Liver (tissue), 9 donors: ENCODE measurements around the gene ARMC5. TPM values are rescaled to one million over a fixed set of nuclear protein-coding genes. Genes with fewer than 3 reads are reported as not detected.

ENCODE experiments used
- DNase-seq: peaks from one replicate; pipeline ENCODE4 v3.0.0-alpha.2; 2017; ENCODE audit warnings: low spot score
- H3K27ac ChIP-seq, 2 donors: one replicate each; pipeline ENCODE4 v1.7.0; 2013; ENCODE audit warnings: inconsistent platforms in 2 of 2, low read length in 2 of 2, control low read depth in 1 of 2, low read depth in 1 of 2, mild to moderate bottlenecking in 1 of 2
- H3K27me3 ChIP-seq, 4 donors: one replicate each; pipeline versions ENCODE4 v1.6.1 to v1.7.0; 2013; ENCODE audit warnings: low read length in 3 of 4, inconsistent platforms in 1 of 4, mild to moderate bottlenecking in 1 of 4, moderate library complexity in 1 of 4; ENCODE audit not compliant: control insufficient read depth in 4 of 4, insufficient read depth in 4 of 4
- H3K36me3 ChIP-seq, 4 donors: one replicate each; pipeline versions ENCODE4 v1.6.1 to v1.7.0; 2013; ENCODE audit warnings: low read length in 3 of 4, mild to moderate bottlenecking in 3 of 4, low read depth in 1 of 4, moderate library complexity in 1 of 4; ENCODE audit not compliant: control insufficient read depth in 4 of 4, insufficient read depth in 3 of 4
- H3K4me1 ChIP-seq, 4 donors: one replicate each; pipeline versions ENCODE4 v1.6.1 to v1.7.0; 2013; ENCODE audit warnings: low read length in 3 of 4, mild to moderate bottlenecking in 3 of 4, moderate library complexity in 1 of 4; ENCODE audit not compliant: control insufficient read depth in 4 of 4, insufficient read depth in 4 of 4
- H3K4me3 ChIP-seq, 3 donors: one replicate each; pipeline versions ENCODE4 v1.6.1 to v1.7.0; 2013; ENCODE audit warnings: low read length in 3 of 3, control low read depth in 1 of 3, low read depth in 1 of 3, mild to moderate bottlenecking in 1 of 3
- H3K9ac ChIP-seq, 2 donors: one replicate each; pipeline ENCODE4 v1.7.0; 2013; ENCODE audit warnings: low read length in 2 of 2, mild to moderate bottlenecking in 2 of 2, moderate library complexity in 2 of 2, control low read depth in 1 of 2, low read depth in 1 of 2
- H3K9me3 ChIP-seq, 4 donors: one replicate each; pipeline versions ENCODE4 v1.6.1 to v1.7.0; 2013; ENCODE audit warnings: low read length in 3 of 4; ENCODE audit not compliant: control insufficient read depth in 4 of 4
- EGR1 ChIP-seq, 2 donors: IDR thresholded peaks; 2 replicates each; pipeline ENCODE4 v1.6.1; 2016 to 2018; ENCODE audit warnings: antibody characterized with exemption in 2 of 2, low read depth in 2 of 2
- FOXA1 ChIP-seq: IDR thresholded peaks from 2 replicates; pipeline ENCODE4 v1.6.1; 2016; ENCODE audit warnings: antibody characterized with exemption
- FOXA2 ChIP-seq: IDR thresholded peaks from 2 replicates; pipeline ENCODE4 v1.6.1; 2016; ENCODE audit warnings: antibody characterized with exemption
- GABPA ChIP-seq, 2 donors: IDR thresholded peaks in 1 of 2; conservative IDR thresholded peaks in 1 of 2; 2 replicates each; pipeline ENCODE4 v1.6.1; 2016; ENCODE audit warnings: antibody characterized with exemption in 2 of 2, mild to moderate bottlenecking in 1 of 2, moderate library complexity in 1 of 2
- HNF4A ChIP-seq, 2 donors: conservative IDR thresholded peaks; 2 replicates each; pipeline ENCODE4 v1.6.1; 2016; ENCODE audit warnings: antibody characterized with exemption in 2 of 2, mild to moderate bottlenecking in 2 of 2
- HNF4G ChIP-seq: IDR thresholded peaks from 2 replicates; pipeline ENCODE4 v1.6.1; 2016; ENCODE audit warnings: antibody characterized with exemption
- JUND ChIP-seq, 2 donors: IDR thresholded peaks; 2 replicates each; pipeline ENCODE4 v1.6.1; 2016; ENCODE audit warnings: antibody characterized with exemption in 2 of 2
- NR2F2 ChIP-seq: IDR thresholded peaks from 2 replicates; pipeline ENCODE4 v1.6.1; 2016; ENCODE audit warnings: antibody characterized with exemption
- RAD21 ChIP-seq, 2 donors: IDR thresholded peaks; 2 replicates each; pipeline ENCODE4 v1.6.1; 2016; ENCODE audit warnings: antibody characterized with exemption in 2 of 2, mild to moderate bottlenecking in 2 of 2
- RXRA ChIP-seq, 2 donors: IDR thresholded peaks; 2 replicates each; pipeline ENCODE4 v1.6.1; 2017 to 2018; ENCODE audit warnings: antibody characterized with exemption in 2 of 2, mild to moderate bottlenecking in 1 of 2
- SP1 ChIP-seq: IDR thresholded peaks from 2 replicates; pipeline ENCODE4 v1.6.1; 2018; ENCODE audit warnings: antibody characterized with exemption, mild to moderate bottlenecking
- TAF1 ChIP-seq: conservative IDR thresholded peaks from 2 replicates; pipeline ENCODE4 v1.6.1; 2016; ENCODE audit warnings: antibody characterized with exemption, mild to moderate bottlenecking
- ZBTB33 ChIP-seq: IDR thresholded peaks from 2 replicates; pipeline ENCODE4 v1.6.1; 2016; ENCODE audit warnings: antibody characterized with exemption
- WGBS: extraction: QIAGEN DNeasy Blood & Tissue Kit; methylation state at CpG from one replicate; pipeline ENCODE4 v1.1.7; 2013; 5-methylcytosine and 5-hydroxymethylcytosine counted together
- polyA plus RNA-seq, 2 donors: library from polyadenylated mRNA; stranded (reverse) in 1 of 2; unstranded in 1 of 2; fragments of 200-250 nt in 1 of 2; fragments of >200 nt in 1 of 2; fragmentation: Nextera tagmentation in 1 of 2; extraction: Ambion mirVana in 1 of 2; gene quantifications; one replicate each; pipeline versions ENCODE4 v1.2.1 to v1.2.3, GENCODE V29; 2013 to 2015
- total RNA-seq, 2 donors: library from RNA; depleted of rRNA; stranded (reverse); fragments of >200 nt; gene quantifications; one replicate each; pipeline ENCODE4 v1.2.3, GENCODE V29; 2014
- TF ChIP-seq, protein P1 (sequence below): IDR thresholded peaks from 2 replicates; pipeline ENCODE4 v1.6.1; 2016; ENCODE audit warnings: antibody characterized with exemption, mild to moderate bottlenecking
- TF ChIP-seq, protein P2 (sequence below): IDR thresholded peaks from 2 replicates; pipeline ENCODE4 v1.6.1; 2016; ENCODE audit warnings: antibody characterized with exemption
- TF ChIP-seq, protein P3 (sequence below): fragments of 150-350 bp; IDR thresholded peaks from 2 replicates; pipeline ENCODE4 v1.5.1; 2017; ENCODE audit warnings: improper control_type of control experiment, low read depth, low read length; ENCODE audit not compliant: missing input control
- donor health status: healthy.
- donor health status: healthy.
- donor health status: healthy.
- donor health status: healthy.
- donor health status: healthy.

ARMC5 gene
- total and polyA plus RNA-seq, 4 donors, result 5.4 to 13.3 (median 11.4) TPM

GRCh38 chr16:31412750-31413149, 46.6 kb upstream of the ARMC5 start:
- H3K9ac ChIP-seq, result no peak overlapping the region
- no peaks in the 10 kb centered on the region for H3K9me3 ChIP-seq
- WGBS, result 90% methylated on average over 10 of the region's 10 CpGs
- no peak overlapping the region for H3K4me3 ChIP-seq
- no peak for DNase-seq
- no peaks in the 10 kb centered on the region for H3K4me1 ChIP-seq
- no peak overlapping the region for H3K27ac ChIP-seq
- H3K27me3 ChIP-seq, result no peaks in the 10 kb centered on the region
- H3K36me3 ChIP-seq, result no peaks in the 10 kb centered on the region
- TF ChIP-seq, protein P1, sequence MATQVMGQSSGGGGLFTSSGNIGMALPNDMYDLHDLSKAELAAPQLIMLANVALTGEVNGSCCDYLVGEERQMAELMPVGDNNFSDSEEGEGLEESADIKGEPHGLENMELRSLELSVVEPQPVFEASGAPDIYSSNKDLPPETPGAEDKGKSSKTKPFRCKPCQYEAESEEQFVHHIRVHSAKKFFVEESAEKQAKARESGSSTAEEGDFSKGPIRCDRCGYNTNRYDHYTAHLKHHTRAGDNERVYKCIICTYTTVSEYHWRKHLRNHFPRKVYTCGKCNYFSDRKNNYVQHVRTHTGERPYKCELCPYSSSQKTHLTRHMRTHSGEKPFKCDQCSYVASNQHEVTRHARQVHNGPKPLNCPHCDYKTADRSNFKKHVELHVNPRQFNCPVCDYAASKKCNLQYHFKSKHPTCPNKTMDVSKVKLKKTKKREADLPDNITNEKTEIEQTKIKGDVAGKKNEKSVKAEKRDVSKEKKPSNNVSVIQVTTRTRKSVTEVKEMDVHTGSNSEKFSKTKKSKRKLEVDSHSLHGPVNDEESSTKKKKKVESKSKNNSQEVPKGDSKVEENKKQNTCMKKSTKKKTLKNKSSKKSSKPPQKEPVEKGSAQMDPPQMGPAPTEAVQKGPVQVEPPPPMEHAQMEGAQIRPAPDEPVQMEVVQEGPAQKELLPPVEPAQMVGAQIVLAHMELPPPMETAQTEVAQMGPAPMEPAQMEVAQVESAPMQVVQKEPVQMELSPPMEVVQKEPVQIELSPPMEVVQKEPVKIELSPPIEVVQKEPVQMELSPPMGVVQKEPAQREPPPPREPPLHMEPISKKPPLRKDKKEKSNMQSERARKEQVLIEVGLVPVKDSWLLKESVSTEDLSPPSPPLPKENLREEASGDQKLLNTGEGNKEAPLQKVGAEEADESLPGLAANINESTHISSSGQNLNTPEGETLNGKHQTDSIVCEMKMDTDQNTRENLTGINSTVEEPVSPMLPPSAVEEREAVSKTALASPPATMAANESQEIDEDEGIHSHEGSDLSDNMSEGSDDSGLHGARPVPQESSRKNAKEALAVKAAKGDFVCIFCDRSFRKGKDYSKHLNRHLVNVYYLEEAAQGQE, result no peak

DNA sequence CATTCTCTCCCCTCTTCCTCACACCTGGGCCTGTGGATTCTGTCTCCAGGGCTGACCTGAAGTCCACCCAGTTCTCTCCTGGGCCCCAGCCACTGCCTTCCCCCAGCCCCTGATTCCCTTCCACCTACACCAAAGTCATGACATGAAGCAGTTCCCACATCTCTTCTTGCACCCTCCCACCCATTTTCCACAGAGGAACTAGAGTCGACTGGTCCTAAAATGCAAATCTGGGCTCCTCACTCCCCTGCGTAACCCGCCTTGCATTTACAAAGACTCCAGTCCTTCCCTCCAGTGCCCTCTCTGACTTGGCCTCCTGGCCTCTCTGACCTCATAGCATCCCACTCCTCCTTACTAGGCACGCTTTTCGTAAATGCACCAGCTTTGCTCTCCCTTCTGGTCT, 45.9 kb upstream of the ARMC5 start:
- no peaks in the 10 kb centered on the region for H3K4me1 ChIP-seq
- H3K4me3 ChIP-seq, result no peak overlapping the region
- no peaks in the 10 kb centered on the region for H3K36me3 ChIP-seq
- H3K27ac ChIP-seq, result no peak overlapping the region
- TF ChIP-seq HNF4A (conservative IDR thresholded peaks at IDR 0.05), result no peak
- TF ChIP-seq, protein P1, result no peak
- TF ChIP-seq ZBTB33, result no peak
- TF ChIP-seq HNF4G, result no peak
- TF ChIP-seq RAD21 (IDR thresholded peaks at IDR 0.05), result no peak
- TF ChIP-seq NR2F2, result no peak
- no peak for TF ChIP-seq TAF1
- TF ChIP-seq EGR1 (IDR thresholded peaks at IDR 0.05; ENCODE audit: low read depth in 2 of 2), result no peak
- TF ChIP-seq, protein P2, sequence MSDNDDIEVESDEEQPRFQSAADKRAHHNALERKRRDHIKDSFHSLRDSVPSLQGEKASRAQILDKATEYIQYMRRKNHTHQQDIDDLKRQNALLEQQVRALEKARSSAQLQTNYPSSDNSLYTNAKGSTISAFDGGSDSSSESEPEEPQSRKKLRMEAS, result no peak
- TF ChIP-seq, protein P3, sequence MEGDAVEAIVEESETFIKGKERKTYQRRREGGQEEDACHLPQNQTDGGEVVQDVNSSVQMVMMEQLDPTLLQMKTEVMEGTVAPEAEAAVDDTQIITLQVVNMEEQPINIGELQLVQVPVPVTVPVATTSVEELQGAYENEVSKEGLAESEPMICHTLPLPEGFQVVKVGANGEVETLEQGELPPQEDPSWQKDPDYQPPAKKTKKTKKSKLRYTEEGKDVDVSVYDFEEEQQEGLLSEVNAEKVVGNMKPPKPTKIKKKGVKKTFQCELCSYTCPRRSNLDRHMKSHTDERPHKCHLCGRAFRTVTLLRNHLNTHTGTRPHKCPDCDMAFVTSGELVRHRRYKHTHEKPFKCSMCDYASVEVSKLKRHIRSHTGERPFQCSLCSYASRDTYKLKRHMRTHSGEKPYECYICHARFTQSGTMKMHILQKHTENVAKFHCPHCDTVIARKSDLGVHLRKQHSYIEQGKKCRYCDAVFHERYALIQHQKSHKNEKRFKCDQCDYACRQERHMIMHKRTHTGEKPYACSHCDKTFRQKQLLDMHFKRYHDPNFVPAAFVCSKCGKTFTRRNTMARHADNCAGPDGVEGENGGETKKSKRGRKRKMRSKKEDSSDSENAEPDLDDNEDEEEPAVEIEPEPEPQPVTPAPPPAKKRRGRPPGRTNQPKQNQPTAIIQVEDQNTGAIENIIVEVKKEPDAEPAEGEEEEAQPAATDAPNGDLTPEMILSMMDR, result no peak
- no peak for TF ChIP-seq JUND (IDR thresholded peaks at IDR 0.05)
- TF ChIP-seq GABPA (IDR thresholded peaks at IDR 0.05 in 1 of 2, conservative IDR thresholded peaks at IDR 0.05 in 1 of 2), result no peak
- no peak for TF ChIP-seq FOXA1
- TF ChIP-seq SP1, result no peak
- no peak for TF ChIP-seq FOXA2
- no peak for TF ChIP-seq RXRA (IDR thresholded peaks at IDR 0.05)
- H3K27me3 ChIP-seq, result no peaks in the 10 kb centered on the region
- WGBS, result 95% methylated on average over 5 of the region's 5 CpGs
- DNase-seq, result no peak
- no peak overlapping the region for H3K9ac ChIP-seq
- H3K9me3 ChIP-seq, result peaks cover 0 to 1% (median 0%) of the 10 kb centered on the region in 4 donors
